ENCODE results near the gene DNAL1. TPM values are rescaled to one million over a fixed set of nuclear protein-coding genes. Genes with fewer than 3 reads are reported as not detected.

The DNAL1 gene
- total RNA-seq, 1 experiment from 2014 or later = 14.3 TPM

DNA sequence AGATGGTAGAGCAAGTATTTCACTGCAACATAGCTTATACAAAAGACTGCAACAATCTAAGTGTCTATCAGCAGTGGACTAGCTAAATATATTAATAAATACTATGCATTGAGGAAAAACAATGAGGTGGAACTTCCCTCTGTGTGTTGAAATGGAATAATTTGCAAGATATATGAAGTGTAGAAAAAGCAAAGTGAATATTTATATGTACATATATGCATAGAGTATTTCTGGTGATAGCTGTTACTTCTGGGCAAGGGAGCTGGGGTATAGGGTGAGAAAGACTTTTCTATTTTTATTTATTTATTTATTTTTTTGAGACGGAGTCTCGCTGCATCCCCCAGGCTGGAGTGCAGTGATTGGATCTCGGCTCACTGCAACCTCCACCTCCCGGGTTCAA is 33.9 kb downstream of the DNAL1 start:
- no peaks in the 10 kb centered on the region for H3K4me1 Mint-ChIP-seq
- TF ChIP-seq, protein P1, sequence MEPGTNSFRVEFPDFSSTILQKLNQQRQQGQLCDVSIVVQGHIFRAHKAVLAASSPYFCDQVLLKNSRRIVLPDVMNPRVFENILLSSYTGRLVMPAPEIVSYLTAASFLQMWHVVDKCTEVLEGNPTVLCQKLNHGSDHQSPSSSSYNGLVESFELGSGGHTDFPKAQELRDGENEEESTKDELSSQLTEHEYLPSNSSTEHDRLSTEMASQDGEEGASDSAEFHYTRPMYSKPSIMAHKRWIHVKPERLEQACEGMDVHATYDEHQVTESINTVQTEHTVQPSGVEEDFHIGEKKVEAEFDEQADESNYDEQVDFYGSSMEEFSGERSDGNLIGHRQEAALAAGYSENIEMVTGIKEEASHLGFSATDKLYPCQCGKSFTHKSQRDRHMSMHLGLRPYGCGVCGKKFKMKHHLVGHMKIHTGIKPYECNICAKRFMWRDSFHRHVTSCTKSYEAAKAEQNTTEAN (CRISPR knock-in tag; IDR thresholded peaks at IDR 0.05) = no peak
- TF ChIP-seq TCF7 (CRISPR knock-in tag; IDR thresholded peaks at IDR 0.05; ENCODE audit: low read depth) (no peak), KAT7 (CRISPR knock-in tag; IDR thresholded peaks at IDR 0.05; ENCODE audit: borderline replicate concordance) (no peak), GRHL2 (CRISPR knock-in tag; IDR thresholded peaks at IDR 0.05; ENCODE audit: insufficient replicate concordance, severe bottlenecking) (no peak), ZNF671 (CRISPR knock-in tag; IDR thresholded peaks at IDR 0.05) (no peak), RORB (CRISPR knock-in tag; IDR thresholded peaks at IDR 0.05) (no peak), TP53 (CRISPR knock-in tag; IDR thresholded peaks at IDR 0.05) (no peak), ZNF263 (CRISPR knock-in tag; IDR thresholded peaks at IDR 0.05; ENCODE audit: low read depth) (no peak), ZNF317 (CRISPR knock-in tag; IDR thresholded peaks at IDR 0.05; ENCODE audit: borderline replicate concordance, low read depth) (no peak), CREM (CRISPR knock-in tag; IDR thresholded peaks at IDR 0.05) (no peak), ZNF396 (CRISPR knock-in tag; IDR thresholded peaks at IDR 0.05; ENCODE audit: borderline replicate concordance) (no peak), NFATC4 (CRISPR knock-in tag; IDR thresholded peaks at IDR 0.05) (no peak), ZNF416 (CRISPR knock-in tag; IDR thresholded peaks at IDR 0.05) (no peak)
- TF ChIP-seq, protein P2, sequence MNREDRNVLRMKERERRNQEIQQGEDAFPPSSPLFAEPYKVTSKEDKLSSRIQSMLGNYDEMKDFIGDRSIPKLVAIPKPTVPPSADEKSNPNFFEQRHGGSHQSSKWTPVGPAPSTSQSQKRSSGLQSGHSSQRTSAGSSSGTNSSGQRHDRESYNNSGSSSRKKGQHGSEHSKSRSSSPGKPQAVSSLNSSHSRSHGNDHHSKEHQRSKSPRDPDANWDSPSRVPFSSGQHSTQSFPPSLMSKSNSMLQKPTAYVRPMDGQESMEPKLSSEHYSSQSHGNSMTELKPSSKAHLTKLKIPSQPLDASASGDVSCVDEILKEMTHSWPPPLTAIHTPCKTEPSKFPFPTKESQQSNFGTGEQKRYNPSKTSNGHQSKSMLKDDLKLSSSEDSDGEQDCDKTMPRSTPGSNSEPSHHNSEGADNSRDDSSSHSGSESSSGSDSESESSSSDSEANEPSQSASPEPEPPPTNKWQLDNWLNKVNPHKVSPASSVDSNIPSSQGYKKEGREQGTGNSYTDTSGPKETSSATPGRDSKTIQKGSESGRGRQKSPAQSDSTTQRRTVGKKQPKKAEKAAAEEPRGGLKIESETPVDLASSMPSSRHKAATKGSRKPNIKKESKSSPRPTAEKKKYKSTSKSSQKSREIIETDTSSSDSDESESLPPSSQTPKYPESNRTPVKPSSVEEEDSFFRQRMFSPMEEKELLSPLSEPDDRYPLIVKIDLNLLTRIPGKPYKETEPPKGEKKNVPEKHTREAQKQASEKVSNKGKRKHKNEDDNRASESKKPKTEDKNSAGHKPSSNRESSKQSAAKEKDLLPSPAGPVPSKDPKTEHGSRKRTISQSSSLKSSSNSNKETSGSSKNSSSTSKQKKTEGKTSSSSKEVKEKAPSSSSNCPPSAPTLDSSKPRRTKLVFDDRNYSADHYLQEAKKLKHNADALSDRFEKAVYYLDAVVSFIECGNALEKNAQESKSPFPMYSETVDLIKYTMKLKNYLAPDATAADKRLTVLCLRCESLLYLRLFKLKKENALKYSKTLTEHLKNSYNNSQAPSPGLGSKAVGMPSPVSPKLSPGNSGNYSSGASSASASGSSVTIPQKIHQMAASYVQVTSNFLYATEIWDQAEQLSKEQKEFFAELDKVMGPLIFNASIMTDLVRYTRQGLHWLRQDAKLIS (CRISPR knock-in tag; IDR thresholded peaks at IDR 0.05; ENCODE audit: borderline replicate concordance) = no peak
- TF ChIP-seq, protein P3, sequence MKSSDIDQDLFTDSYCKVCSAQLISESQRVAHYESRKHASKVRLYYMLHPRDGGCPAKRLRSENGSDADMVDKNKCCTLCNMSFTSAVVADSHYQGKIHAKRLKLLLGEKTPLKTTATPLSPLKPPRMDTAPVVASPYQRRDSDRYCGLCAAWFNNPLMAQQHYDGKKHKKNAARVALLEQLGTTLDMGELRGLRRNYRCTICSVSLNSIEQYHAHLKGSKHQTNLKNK (CRISPR knock-in tag; IDR thresholded peaks at IDR 0.05) = no peak
- TF ChIP-seq, protein P4, sequence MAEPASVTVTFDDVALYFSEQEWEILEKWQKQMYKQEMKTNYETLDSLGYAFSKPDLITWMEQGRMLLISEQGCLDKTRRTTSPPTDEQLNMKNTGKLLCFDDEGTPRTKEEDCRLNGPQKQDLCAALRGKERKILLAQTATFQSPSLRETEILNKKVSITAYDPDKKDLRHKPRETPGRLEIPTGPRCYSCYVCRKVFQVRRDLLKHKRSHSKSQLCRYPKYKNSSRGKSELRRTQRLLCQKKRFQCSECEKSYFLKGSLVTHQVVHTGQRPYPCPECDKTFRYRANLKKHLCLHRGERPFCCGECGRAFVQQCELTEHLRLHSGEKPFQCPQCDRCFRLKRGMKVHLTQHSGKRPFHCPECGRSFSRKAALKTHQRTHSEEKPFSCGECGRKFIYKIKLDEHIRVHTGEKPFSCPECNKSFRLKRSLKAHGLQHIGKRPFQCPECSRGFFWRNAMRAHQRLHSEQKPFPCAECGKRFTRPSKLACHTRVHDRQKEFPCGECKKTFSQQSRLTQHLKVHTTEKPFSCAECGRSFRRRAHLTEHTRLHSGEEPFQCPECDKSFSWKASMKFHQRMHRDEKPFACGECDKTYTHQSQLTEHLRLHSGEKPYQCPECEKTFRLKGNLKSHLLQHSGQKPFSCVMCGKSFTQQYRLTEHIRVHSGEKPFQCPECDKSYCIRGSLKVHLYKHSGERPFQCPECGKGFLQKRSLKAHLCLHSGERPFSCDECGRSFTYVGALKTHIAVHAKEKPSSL (CRISPR knock-in tag; conservative IDR thresholded peaks at IDR 0.05) = no peak
- TF ChIP-seq, protein P5, sequence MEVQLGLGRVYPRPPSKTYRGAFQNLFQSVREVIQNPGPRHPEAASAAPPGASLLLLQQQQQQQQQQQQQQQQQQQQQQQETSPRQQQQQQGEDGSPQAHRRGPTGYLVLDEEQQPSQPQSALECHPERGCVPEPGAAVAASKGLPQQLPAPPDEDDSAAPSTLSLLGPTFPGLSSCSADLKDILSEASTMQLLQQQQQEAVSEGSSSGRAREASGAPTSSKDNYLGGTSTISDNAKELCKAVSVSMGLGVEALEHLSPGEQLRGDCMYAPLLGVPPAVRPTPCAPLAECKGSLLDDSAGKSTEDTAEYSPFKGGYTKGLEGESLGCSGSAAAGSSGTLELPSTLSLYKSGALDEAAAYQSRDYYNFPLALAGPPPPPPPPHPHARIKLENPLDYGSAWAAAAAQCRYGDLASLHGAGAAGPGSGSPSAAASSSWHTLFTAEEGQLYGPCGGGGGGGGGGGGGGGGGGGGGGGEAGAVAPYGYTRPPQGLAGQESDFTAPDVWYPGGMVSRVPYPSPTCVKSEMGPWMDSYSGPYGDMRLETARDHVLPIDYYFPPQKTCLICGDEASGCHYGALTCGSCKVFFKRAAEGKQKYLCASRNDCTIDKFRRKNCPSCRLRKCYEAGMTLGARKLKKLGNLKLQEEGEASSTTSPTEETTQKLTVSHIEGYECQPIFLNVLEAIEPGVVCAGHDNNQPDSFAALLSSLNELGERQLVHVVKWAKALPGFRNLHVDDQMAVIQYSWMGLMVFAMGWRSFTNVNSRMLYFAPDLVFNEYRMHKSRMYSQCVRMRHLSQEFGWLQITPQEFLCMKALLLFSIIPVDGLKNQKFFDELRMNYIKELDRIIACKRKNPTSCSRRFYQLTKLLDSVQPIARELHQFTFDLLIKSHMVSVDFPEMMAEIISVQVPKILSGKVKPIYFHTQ (CRISPR knock-in tag; IDR thresholded peaks at IDR 0.05) = no peak
- DNase-seq (ENCODE audit: low spot score) (no peak), ATAC-seq (no peak)
- 0 out of 2 replicates have a peak, but pooled peaks cover 4% of the 10 kb centered on the region for H3K36me3 Mint-ChIP-seq
- CTCF ChIA-PET = interaction anchor here (1.2 kb wide), 1 partner anchor 46 kb away, joined by 5 read pairs; no protein-coding TSS in a partner anchor
- H3K27me3 Mint-ChIP-seq (ENCODE audit: low read depth) = no peaks in the 10 kb centered on the region; the same call in 1 of the 2 replicates
- H3K4me3 Mint-ChIP-seq = no peak overlapping the region
- no peak overlapping the region for H3K27ac Mint-ChIP-seq
- POLR2A ChIA-PET = no interaction called here
- no peaks in the 10 kb centered on the region for H3K9me3 Mint-ChIP-seq
